Vagina (tissue), 2 donors: ENCODE results near the gene DUSP23.

ENCODE experiments used
- CTCF ChIP-seq, 3 experiments: fragments of 450-650 bp in 2 of 3; fragments of 200-600 bp in 1 of 3; sonication (generic) in 1 of 3; IDR thresholded peaks; one replicate each; pipeline ENCODE4 v1.5.1; 2017 to 2019; ENCODE audit warnings: antibody characterized with exemption in 3 of 3, mild to moderate bottlenecking in 2 of 3, moderate library complexity in 2 of 3
- POLR2A ChIP-seq, 2 donors: fragments of 450-650 bp; IDR thresholded peaks; one replicate each; pipeline ENCODE4 v1.6.1; 2017; ENCODE audit warnings: antibody characterized with exemption in 2 of 2, mild to moderate bottlenecking in 2 of 2, moderate library complexity in 2 of 2
- POLR2AphosphoS5 ChIP-seq, 2 donors: sonication (generic); formaldehyde crosslinking; IDR thresholded peaks; one replicate each; pipeline ENCODE4 v1.9.0; 2017; ENCODE audit warnings: antibody characterized with exemption in 2 of 2, mild to moderate bottlenecking in 2 of 2, low read depth in 1 of 2; ENCODE audit not compliant: insufficient read depth in 1 of 2

- TF ChIP-seq POLR2A (IDR thresholded peaks at IDR 0.05), result no peak
- no peak for TF ChIP-seq CTCF (IDR thresholded peaks at IDR 0.05)
- no peak for TF ChIP-seq POLR2AphosphoS5 (IDR thresholded peaks at IDR 0.05; ENCODE audit: insufficient read depth in 1 of 2, low read depth in 1 of 2)
Measured at GRCh38 chr1:159795534-159795933, 14.8 kb downstream of the DUSP23 start.
